ENCODE data around the gene MRPS35.
A peak's percentile ranks its signal among the peaks of the same experiment; 100 is the strongest.

MRPS35 gene

DNA sequence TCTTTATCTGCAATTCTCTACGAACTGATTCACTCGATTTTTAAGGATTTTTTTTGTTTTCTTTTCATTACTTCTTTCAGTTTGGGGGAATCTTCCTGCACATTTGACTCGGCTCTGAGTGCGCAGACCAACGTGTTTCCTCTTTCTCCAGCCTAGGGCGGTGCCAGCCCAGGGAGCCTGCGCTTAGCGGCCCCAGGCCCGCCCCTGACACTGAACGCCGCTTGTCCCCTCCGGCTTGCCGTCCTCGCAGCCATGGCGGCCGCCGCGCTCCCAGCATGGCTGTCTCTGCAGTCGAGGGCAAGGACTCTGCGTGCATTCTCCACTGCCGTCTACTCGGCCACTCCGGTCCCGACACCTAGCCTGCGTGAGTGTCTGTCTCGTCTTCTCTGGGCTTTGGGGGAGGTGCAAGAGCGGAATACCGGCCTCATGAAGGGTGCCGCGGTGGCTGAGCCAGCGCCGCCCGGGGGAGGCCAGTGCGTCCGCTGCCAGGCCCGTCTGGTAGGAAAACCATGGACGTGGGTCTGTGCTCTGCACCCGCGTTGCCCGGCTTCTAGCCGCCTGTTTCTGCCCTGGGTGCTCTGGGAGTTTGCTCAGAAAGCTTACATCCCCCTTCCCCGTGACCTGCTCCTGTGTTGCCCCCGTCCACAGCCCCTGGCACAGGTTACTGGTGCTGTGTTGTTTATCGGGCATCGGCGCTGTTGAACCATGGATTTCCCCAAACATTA, at the start of gene MRPS35:
MRPS35 (plus strand) TSS at position 241 of the 725 bp plus-strand sequence; CDS start at position 253, 12 bp downstream.
- DNase-seq (ENCODE audit: low read depth in 3 of 3, low spot score in 1 of 3), result peak; percentile 61 to 82 (median 81)

DNA sequence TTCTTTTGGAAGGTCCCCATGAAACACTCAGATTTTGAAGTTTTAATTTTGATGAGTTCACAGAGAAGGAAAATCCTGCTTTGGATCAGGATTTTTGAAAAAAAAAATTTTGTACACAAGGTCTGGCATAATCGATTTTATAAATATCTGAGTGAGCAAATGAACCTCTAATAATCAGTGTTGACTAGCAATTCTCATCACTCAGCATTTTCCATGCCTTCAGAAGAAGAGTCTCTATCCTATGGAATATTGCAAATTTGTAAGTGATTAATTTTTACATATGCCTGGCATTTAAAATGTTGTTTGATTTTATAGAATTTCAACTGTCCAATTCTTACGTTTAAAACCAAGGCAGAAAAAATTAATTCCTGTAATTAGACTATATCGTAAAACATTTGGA, 44.9 kb upstream of the MRPS35 start:
- no peak for DNase-seq (ENCODE audit: low read depth in 3 of 3, low spot score in 1 of 3)

DNA sequence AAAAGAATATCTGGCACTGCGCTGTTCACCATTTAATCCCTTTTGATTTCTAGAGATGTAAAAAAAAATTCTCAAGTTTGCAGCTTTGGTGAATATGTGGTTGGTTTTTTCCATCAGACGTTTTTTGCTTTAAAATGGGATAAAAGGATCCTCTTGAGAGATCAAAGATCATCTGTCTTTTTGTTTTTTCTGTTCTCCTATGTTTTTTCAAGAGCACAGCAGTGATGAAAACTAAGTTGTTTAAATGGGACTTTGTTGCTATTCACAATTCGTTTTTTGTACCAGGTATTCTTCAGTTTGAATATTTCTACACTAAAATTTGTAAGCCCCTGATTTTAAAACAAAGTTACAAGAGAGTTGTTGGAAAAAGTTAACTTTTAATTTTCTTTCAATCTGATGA, 44.1 kb upstream of the MRPS35 start:
- DNase-seq (ENCODE audit: low read depth in 3 of 3, low spot score in 1 of 3), result no peak

DNA sequence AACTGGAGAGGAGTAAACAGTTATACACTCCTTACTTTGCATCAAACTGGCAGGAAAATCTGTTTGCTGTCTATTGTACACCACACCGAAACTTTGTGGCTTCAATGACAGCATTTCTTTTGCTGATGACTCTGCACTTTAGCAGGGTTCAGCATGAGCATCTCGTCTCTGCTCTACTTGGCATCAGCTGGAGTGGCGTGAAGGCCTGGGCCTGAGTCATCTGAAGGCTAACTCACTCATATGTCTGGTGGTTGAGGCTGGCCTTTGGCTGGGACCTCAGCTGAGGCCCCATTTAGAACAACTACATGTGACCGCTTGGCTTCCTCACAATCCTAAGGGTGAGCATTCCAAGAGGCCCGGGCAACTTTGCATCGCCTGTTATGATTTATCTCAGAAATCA, 43.1 kb upstream of the MRPS35 start:
- DNase-seq (ENCODE audit: low read depth in 3 of 3, low spot score in 1 of 3), result no peak

DNA sequence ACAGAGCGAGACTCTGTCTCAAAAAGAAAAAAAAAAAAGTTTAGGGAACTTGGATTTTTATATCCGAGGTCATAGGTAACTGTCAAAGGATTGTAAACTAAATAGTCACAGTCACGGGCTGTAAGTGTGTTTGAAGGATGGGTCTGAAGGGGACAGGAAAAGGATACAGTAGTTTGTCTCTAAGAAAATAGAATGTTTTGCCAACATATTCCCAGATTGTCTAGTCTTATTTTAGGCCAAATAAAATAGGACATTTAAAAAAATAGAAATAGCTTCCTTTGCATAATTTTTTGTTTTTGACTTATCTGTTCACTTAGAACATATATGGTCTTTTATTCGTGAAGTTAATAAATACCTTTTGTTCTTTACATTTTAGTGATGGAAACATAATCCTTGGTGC, 38.6 kb upstream of the MRPS35 start:
- no peak for DNase-seq (ENCODE audit: low read depth in 3 of 3, low spot score in 1 of 3)

DNA sequence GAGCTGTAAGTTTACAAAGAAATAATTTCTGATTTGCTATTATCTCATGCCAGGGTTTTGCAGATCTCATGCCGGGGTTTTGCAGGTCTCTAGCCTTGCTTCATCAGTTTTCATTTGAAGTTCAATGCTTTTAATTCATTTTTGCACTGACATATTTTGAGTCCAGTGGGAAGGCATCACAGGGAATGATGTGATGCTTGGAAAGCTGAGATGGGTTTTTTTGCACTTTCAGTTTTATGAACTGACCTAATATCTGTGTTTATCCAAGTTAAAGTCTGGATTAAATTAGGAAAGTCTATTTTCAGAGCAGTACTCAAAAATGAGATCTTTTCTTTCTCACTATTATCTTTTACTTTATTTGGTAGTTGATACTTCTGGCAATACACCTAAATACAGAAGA, 38.0 kb upstream of the MRPS35 start:
- no peak for DNase-seq (ENCODE audit: low read depth in 3 of 3, low spot score in 1 of 3)

DNA sequence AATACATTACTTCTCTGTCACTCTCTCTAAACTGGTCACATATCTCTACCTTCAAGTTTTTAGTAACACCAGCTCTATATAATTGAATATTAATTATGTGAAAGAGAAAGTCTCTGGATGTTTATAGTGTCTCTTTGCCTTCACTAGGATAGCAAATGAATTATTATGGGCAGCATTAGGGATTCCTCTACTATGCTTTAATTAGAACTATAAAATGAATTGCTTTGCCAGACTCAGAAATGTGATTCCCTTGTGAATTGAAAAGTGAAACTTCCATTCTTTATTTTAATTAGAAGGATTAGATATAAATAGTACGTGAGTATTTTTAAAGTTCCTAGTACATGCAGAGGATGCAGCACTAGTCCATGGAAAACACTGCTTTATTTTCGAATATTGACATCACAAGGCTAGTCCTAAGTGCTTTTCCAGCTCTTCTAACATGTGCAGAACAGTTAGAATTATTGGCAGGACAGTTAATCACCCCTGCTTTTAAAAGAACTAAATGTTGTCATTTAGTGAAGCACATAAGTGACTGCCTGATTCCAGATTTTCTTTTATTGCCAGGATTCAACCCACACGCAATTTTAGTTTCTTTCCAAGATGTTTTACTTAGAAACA, 37.4 kb upstream of the MRPS35 start:
- DNase-seq (ENCODE audit: low read depth in 3 of 3, low spot score in 1 of 3), result no peak

DNA sequence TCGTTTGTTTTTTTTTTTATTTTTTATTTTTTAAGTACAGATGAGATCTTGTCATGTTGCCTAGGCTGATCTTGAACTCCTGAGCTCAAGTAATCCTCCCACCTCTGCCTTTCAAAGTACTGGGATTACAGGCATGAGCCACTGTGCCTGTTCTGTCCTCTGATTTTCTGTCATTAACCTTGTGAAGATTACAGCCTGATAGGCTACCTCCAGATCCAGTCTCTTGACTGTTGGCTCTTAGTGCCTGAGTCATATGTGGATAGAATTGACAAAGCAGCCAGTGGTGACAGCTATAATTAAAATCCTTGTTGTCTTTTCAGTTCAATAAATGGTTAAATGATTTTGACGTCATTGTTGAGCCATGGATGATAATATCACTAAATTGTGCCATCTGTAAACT, 35.6 kb upstream of the MRPS35 start:
- DNase-seq (ENCODE audit: low read depth in 3 of 3, low spot score in 1 of 3), result no peak

DNA sequence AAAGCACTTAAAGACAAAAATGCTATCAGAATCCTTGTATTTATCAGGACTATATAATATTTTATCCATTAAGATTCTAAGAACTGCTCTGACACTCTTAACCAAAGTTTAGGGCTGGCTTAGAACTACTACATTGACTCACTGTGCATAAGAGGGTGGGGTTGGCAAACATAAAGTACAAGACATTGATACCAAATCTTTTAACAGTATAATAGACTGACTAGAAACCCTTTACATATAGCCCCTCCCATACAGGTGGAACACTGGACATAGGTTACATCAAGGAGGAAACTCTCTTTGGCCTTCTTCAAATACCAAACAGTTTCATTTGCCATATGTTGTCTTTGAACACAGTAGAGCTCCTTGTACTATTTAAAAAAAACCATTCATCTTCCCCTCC, 30.0 kb upstream of the MRPS35 start:
- DNase-seq (ENCODE audit: low read depth in 3 of 3, low spot score in 1 of 3), result no peak

DNA sequence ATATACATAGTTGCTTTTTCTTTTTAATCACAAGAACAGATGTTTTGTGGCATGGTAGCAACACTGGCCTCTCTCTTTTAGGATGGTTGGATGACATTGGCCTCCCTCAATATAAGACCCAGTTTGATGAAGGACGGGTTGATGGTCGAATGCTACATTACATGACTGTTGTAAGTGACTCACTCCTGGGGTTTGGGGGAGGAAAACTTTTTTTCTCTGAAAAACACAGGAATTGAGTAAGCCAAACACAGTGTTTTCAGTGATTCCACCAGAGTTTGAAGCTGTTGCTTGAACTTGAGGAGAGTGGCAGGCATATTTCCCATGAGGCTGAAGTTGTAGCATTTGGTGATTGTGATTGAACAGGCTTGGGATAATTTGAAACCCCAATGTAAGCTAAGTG, 28.1 kb upstream of the MRPS35 start:
- no peak for DNase-seq (ENCODE audit: low read depth in 3 of 3, low spot score in 1 of 3)

DNA sequence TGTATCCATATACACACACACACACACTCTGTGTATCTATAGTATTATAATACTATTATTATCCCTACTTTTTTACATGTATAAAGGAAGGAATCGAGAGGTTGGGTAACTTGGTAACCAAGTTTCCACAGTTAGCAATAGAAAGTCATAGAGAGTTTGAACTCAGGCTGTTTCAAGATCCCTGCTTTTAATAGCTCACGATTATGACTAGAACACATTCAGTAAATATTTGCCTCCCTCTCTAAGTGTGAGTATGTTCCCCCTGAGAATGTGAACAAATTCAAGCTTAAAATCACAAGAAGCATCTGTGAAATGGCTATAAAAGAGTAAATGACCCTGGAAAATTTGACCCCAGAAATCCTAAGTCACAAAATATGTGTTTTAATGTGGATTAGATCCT, 25.4 kb upstream of the MRPS35 start:
- DNase-seq (ENCODE audit: low read depth in 3 of 3, low spot score in 1 of 3), result no peak

DNA sequence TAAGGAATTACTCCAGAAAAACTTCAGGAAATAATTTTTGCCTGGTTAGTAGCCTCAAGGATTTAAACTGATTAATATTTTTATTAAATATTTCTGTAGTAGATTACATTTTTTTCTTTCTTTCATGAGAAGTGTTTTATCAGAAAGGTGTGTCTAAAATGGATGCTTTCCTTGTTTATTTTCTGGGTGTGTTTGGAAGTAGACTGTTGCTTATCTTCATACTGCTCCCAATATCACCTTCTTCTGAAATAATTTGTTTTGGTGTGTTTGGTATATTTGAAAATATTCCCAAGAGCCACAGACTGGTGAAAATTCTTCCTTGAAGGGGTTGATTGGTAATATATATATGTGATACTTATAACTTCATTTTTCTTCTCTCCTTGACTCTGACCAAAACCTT, 24.5 kb upstream of the MRPS35 start:
- no peak for DNase-seq (ENCODE audit: low read depth in 3 of 3, low spot score in 1 of 3)

DNA sequence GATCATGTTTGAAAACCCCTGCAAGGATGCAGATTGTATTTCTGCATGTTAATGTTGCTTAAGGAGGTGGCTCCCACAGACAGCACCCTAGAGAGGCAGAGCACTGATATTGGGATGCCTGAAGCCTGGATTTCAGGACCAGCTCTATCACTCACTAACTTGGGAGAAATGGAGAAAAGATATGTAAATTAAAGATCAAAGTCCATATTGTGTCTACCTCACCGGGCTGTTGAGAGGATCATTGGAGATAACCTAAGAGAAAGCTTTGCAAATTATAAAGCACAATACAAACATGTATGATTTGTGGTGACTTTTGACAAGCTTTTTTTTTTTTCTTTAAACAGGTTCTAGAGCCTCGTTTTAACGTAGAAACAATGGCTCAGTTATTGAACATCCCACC, 22.0 kb upstream of the MRPS35 start:
- DNase-seq (ENCODE audit: low read depth in 3 of 3, low spot score in 1 of 3), result no peak

DNA sequence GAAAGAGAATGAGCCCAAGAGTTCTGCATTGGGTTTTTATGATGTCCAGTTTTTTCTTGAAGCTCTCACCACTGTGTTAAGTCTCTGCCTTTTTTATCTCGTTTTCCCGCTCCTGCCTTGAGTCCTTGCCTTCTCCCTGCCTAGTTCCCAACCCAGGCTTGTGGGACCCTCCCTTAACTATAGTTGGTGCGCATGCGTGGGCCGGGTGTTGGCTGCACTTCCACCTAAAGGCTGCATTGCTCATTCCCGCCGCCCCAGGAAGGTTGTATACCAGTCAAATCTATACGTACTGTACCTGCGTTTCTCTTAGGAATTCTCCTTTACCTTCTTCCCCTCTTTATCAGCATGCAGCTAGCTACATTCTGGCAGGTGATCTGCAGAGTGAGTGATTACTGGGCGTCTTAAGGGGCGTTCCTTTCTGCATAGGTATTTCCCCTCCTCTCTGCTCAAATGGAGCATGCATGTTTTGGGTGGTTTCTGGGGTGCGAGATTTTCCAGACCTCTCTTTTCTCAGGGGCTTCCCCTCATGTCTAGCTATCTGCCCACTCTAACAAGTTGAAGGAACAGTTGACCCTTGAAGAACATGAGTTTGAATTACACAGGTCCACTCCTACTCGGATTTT, 21.0 kb upstream of the MRPS35 start:
- no peak for DNase-seq (ENCODE audit: low read depth in 3 of 3, low spot score in 1 of 3)

DNA sequence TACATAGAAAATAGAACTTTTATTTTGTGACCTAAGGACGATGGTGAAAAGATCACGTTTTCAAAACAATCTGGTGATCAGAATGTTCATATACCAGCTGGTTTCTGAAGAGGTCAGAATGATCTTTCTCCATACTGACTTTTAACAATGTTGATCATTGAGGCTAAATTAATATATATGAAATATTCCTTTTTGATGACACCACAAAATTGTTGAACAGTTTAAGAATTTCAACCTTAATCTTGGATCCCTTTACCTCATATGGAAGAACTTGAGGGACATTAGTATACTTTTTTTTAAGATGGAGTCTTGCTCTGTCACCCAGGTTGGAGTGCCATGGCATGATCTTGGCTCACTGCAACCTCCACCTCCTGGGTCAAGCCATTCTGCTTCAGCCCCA, 17.2 kb upstream of the MRPS35 start:
- no peak for DNase-seq (ENCODE audit: low read depth in 3 of 3, low spot score in 1 of 3)

DNA sequence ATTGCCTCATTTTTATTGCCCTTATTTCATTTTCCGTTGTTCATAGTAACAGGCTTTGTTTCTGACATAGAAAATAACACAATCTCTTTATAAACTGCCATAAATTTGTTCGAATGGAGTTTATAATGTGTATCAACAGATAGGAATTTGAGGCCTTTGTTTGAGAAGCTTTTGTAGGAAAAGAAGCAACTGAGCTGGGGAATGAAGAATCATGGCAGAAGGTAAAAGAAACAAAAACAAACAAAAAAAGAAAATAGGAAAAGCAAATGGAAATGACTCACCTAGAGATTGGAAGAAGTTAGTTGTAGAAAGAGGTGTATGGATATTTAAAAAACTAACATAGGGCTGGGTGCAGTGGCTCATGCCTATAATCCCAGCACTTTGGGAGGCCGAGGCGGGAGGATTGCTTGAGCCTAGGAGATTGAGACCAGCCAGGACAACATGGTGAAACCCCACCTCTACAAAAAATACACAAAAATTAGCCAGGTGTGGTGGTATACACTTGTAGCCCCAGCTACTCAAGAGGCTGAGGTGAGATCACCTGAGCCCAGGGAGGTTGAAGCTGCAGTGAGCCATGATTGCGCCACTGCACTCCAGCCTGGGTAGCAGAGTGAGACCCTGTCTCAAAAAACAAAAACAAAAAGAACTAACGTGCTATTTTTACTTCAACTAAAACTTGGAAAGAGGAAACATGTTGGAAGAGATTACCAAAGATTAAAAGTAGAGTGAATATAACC, 14.9 kb upstream of the MRPS35 start:
- no peak for DNase-seq (ENCODE audit: low read depth in 3 of 3, low spot score in 1 of 3)

DNA sequence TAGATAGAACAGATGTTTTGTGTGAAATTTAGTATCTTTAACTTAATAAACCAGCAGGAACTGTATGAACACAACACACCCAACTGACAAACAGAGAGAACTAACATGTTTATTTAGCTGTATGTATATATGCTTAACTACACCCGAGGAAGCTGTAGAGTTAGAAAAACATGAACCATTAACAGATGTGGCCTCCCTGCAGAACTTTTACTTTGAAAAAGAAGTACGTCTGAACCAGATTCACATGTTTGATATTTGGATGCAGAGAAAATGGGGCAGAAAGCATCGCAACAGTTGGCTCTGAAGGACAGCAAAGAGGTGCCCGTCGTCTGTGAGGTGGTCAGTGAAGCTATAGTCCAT, 14.4 kb upstream of the MRPS35 start, which contains the start of gene REP15:
REP15 (plus strand) TSS at position 155 of the 360 bp plus-strand sequence; CDS start at position 271, 116 bp downstream.
- DNase-seq (ENCODE audit: low read depth in 3 of 3, low spot score in 1 of 3), result no peak

DNA sequence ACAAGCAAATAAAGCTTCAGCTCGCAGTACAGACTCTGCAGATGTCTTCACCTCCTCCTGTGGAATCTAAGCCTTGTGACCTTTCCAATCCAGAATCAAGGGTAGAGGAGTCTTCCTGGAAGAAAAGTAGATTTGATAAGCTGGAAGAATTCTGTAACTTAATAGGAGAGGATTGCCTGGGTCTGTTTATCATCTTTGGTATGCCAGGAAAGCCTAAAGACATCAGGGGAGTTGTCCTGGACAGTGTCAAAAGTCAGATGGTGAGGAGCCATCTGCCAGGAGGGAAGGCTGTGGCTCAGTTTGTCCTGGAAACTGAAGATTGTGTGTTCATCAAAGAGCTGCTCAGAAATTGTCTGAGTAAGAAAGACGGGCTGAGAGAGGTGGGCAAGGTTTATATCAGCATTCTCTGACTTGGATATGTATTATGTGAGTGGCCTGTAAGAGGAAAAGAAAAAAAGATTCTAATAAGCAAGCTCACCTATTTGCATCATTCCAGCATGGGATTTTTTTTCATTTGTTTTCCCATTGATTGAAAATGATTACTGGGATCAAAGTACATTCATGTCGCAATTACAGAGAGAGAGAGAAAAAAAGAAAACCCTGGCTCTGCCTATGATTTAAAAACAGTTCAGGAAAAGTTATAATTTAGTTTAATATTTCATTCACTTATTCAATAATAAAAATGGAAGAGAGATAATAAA, 13.6 kb upstream of the MRPS35 start:
- DNase-seq (ENCODE audit: low read depth in 3 of 3, low spot score in 1 of 3), result no peak

DNA sequence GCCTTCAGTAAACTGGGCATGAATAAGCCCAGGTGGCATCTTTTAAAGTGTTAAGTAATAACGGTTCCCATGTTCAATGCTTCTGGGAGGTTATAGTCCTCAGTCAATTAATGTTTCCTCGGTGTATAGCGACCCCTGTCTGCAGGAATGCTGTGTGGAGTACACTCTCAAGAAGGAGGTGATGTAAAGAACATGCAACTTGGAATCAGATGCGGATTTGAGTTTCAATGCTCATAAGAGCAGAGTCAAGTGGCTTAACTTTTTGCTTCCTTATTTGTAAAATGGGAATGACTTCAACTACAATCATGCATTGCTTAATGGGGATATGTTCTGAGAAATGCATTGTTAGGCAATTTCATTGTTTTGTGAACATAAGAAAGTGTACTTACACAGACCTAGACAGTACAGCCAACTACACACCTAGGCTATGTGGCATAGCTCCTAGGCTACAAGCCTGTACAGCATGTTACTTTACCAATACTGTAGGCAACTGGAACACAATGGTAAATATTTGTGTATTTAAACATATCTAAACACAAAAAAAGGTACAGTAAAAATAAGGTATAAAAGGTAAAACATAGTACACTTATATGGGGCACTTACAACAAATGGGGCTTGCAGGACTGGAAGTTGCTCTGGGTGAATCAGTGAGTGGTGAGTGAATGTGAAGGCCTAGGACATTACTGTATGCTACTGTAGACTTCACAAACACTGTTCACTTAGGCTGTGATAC, 6.7 kb upstream of the MRPS35 start:
- DNase-seq (ENCODE audit: low read depth in 3 of 3, low spot score in 1 of 3), result peak in 2 of 3 donors; percentile 27 to 42

DNA sequence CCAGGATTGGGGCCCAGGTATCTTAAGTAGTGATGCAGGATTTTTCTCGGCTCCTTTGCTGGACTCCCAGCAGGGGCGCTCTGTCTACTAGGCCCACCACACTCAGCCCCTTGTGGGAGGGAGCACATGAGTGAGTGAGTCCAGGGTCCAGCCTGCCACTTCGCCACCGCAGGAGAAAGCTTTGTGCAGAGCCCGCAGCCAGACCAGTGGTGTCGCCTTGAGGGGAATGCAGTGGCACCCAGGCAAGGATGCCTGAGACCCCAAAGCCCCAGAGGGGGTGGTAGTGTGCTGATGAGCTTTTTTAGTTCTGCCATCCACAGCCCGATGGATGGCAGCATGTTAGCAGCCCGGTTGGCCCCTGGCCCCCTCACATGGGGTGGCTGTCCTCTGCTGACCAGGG, 5.4 kb upstream of the MRPS35 start:
- DNase-seq (ENCODE audit: low read depth in 3 of 3, low spot score in 1 of 3), result no peak

DNA sequence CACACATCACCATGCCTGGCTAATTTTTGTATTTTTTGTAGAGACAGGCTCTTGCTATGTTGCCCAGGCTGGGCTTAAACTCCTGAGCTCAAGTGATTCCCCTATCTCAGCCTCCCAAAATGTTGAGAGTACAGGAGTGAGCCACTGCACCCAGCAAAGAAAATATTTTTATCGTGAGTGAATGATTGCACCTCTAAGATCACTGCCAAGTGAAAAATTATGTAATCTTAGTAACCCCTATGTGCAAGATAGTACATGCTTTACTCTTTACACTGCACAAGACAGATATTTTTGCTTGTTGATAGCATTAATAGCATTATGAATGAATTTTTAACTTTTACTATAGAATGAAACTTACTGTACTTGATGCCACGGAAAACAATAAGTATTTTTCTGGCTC, 3.4 kb upstream of the MRPS35 start:
- DNase-seq (ENCODE audit: low read depth in 3 of 3, low spot score in 1 of 3), result no peak
